Hepatocyte (in vitro differentiated cells): ENCODE measurements around the gene MTMR3. TPM values are rescaled to one million over a fixed set of nuclear protein-coding genes. Genes with fewer than 3 reads are reported as not detected.

Experiments used
- DNase-seq: peaks from one replicate; pipeline ENCODE4 v3.0.0-alpha.2; 2016; ENCODE audit warnings: low spot score
- H2AFZ ChIP-seq: fragments of 200-600 bp; sonication (generic); 2 replicates; pipeline ENCODE4 v1.6.0; 2016; ENCODE audit warnings: antibody characterized with exemption, mild to moderate bottlenecking
- H3K27ac ChIP-seq: fragments of 200-600 bp; sonication (generic); 2 replicates; pipeline ENCODE4 v1.5.1; 2016; ENCODE audit warnings: mild to moderate bottlenecking
- H3K27me3 ChIP-seq: fragments of 200-600 bp; sonication (generic); 2 replicates; pipeline ENCODE4 v1.6.1; 2016
- H3K36me3 ChIP-seq: fragments of 200-600 bp; sonication (generic); replicated peaks from 2 replicates; pipeline ENCODE4 v1.5.1; 2016; ENCODE audit warnings: low read depth; ENCODE audit not compliant: insufficient read depth
- H3K4me1 ChIP-seq: fragments of 200-600 bp; sonication (generic); 2 replicates; pipeline ENCODE4 v1.5.1; 2016; ENCODE audit warnings: mild to moderate bottlenecking, moderate library complexity; ENCODE audit not compliant: insufficient read depth
- H3K4me2 ChIP-seq: fragments of 200-600 bp; sonication (generic); 2 replicates; pipeline ENCODE4 v1.6.0; 2016
- H3K4me3 ChIP-seq: fragments of 200-600 bp; sonication (generic); 2 replicates; pipeline ENCODE4 v1.5.1; 2016; ENCODE audit warnings: mild to moderate bottlenecking
- H3K79me2 ChIP-seq: fragments of 200-600 bp; sonication (generic); 2 replicates; pipeline ENCODE4 v1.6.0; 2017; ENCODE audit warnings: mild to moderate bottlenecking
- H3K9me2 ChIP-seq: fragments of 200-600 bp; sonication (generic); replicated peaks from 2 replicates; pipeline ENCODE4 v1.6.0; 2017; ENCODE audit warnings: mild to moderate bottlenecking; ENCODE audit not compliant: insufficient read depth
- H3K9me3 ChIP-seq: fragments of 200-600 bp; sonication (generic); 2 replicates; pipeline ENCODE4 v1.5.1; 2016; ENCODE audit warnings: low read depth, mild to moderate bottlenecking
- H4K20me1 ChIP-seq: fragments of 200-600 bp; sonication (generic); 2 replicates; pipeline ENCODE4 v1.6.0; 2016; ENCODE audit warnings: mild to moderate bottlenecking; ENCODE audit not compliant: insufficient read depth, poor library complexity, severe bottlenecking
- CTCF ChIP-seq: fragments of 200-600 bp; sonication (generic); IDR thresholded peaks from 2 replicates; pipeline ENCODE4 v1.5.1; 2016; ENCODE audit warnings: antibody characterized with exemption, mild to moderate bottlenecking; ENCODE audit not compliant: poor library complexity
- EZH2 ChIP-seq: fragments of 200-600 bp; sonication (generic); IDR thresholded peaks from 2 replicates; pipeline ENCODE4 v1.6.1; 2016; ENCODE audit warnings: antibody characterized with exemption, mild to moderate bottlenecking, borderline replicate concordance
- EZH2phosphoT487 ChIP-seq: fragments of 200-600 bp; sonication (generic); IDR thresholded peaks from one replicate; pipeline ENCODE4 v1.6.1; 2018; ENCODE audit warnings: antibody characterized with exemption, mild to moderate bottlenecking, low read depth, moderate library complexity; ENCODE audit not compliant: unreplicated experiment, severe bottlenecking
- WGBS: methylation state at CpG from one replicate; pipeline ENCODE4 v1.1.6; 2016; ENCODE audit warnings: low lambda C conversion rate; ENCODE audit errors: missing lambda C conversion rate; 5-methylcytosine and 5-hydroxymethylcytosine counted together
- polyA plus RNA-seq: library from polyadenylated mRNA; unstranded; fragments of >200 nt; fragmentation: Nextera tagmentation; extraction: Ambion mirVana; gene quantifications from 2 replicates; pipeline ENCODE4 v1.2.1, GENCODE V29; 2016
- total RNA-seq: library from RNA; depleted of rRNA; stranded (reverse); fragments of >200 nt; gene quantifications from 2 replicates; pipeline ENCODE4 v1.2.3, GENCODE V29; 2014

Gene MTMR3
- total and polyA plus RNA-seq, 2 experiments from 2014 or later = 16.2 to 42.7 TPM

- no peak for TF ChIP-seq CTCF
- TF ChIP-seq EZH2 = no peak
- no peak for TF ChIP-seq EZH2phosphoT487
- no peak for DNase-seq
- peaks cover 23% of the 10 kb centered on the region for H4K20me1 ChIP-seq
- H3K27me3 ChIP-seq = no peaks in the 10 kb centered on the region
- no peaks in the 10 kb centered on the region for H3K9me3 ChIP-seq
- no peak overlapping the region for H3K4me2 ChIP-seq
- no peak overlapping the region for H3K27ac ChIP-seq
- H2AFZ ChIP-seq = no peak overlapping the region
- H3K4me3 ChIP-seq = no peak overlapping the region
- H3K36me3 ChIP-seq = no peaks in the 10 kb centered on the region
- peaks cover 58% of the 10 kb centered on the region for H3K79me2 ChIP-seq
- 84% methylated on average over 2 of the region's 2 CpGs for WGBS
- H3K4me1 ChIP-seq = no peaks in the 10 kb centered on the region
- H3K9me2 ChIP-seq = no peaks in the 10 kb centered on the region
Observed at GRCh38 chr22:29958170-29958569, 75.2 kb downstream of the MTMR3 start.

GRCh38 chr22:29964776-29965175, 81.8 kb downstream of the MTMR3 start:
- no peak overlapping the region for H2AFZ ChIP-seq
- no peaks in the 10 kb centered on the region for H4K20me1 ChIP-seq
- H3K4me1 ChIP-seq = no peaks in the 10 kb centered on the region
- no peak for DNase-seq
- TF ChIP-seq CTCF = no peak
- TF ChIP-seq EZH2 = no peak
- no peak for TF ChIP-seq EZH2phosphoT487
- no peaks in the 10 kb centered on the region for H3K36me3 ChIP-seq
- no peaks in the 10 kb centered on the region for H3K9me3 ChIP-seq
- H3K27ac ChIP-seq = no peak overlapping the region
- no peak overlapping the region for H3K4me3 ChIP-seq
- H3K79me2 ChIP-seq = peaks cover 46% of the 10 kb centered on the region
- H3K27me3 ChIP-seq = no peaks in the 10 kb centered on the region
- WGBS = 90% methylated on average over 5 of the region's 5 CpGs
- H3K9me2 ChIP-seq = no peaks in the 10 kb centered on the region
- H3K4me2 ChIP-seq = no peak overlapping the region

GRCh38 chr22:29967461-29967860, 84.5 kb downstream of the MTMR3 start:
- no peak overlapping the region for H2AFZ ChIP-seq
- H3K36me3 ChIP-seq = no peaks in the 10 kb centered on the region
- no peaks in the 10 kb centered on the region for H4K20me1 ChIP-seq
- peaks cover 45% of the 10 kb centered on the region for H3K79me2 ChIP-seq
- no peaks in the 10 kb centered on the region for H3K27me3 ChIP-seq
- no peaks in the 10 kb centered on the region for H3K9me2 ChIP-seq
- H3K27ac ChIP-seq = no peak overlapping the region
- H3K4me3 ChIP-seq = no peak overlapping the region
- no peak overlapping the region for H3K4me2 ChIP-seq
- H3K9me3 ChIP-seq = no peaks in the 10 kb centered on the region
- TF ChIP-seq EZH2phosphoT487 (no peak), CTCF (no peak), EZH2 (no peak)
- DNase-seq = peak; percentile 22
- H3K4me1 ChIP-seq = no peaks in the 10 kb centered on the region

GRCh38 chr22:29971607-29972006, 88.6 kb downstream of the MTMR3 start:
- Histone ChIP-seq H3K4me3 (no peak overlapping the region), H3K36me3 (no peaks in the 10 kb centered on the region), H3K4me1 (no peaks in the 10 kb centered on the region), H3K27me3 (no peaks in the 10 kb centered on the region), H3K4me2 (no peak overlapping the region), H3K9me3 (no peaks in the 10 kb centered on the region), H4K20me1 (no peaks in the 10 kb centered on the region), H3K79me2 (peaks cover 24% of the 10 kb centered on the region), H3K27ac (no peak overlapping the region), H3K9me2 (no peaks in the 10 kb centered on the region), H2AFZ (no peak overlapping the region)
- 62% methylated on average over 3 of the region's 3 CpGs for WGBS
- no peak for DNase-seq
- TF ChIP-seq CTCF = no peak
- no peak for TF ChIP-seq EZH2
- no peak for TF ChIP-seq EZH2phosphoT487
